ENCODE results near the gene FGD5.
"Not testable (repeated sequence)": the region's sequence is repeated elsewhere in the genome, so short reads cannot be mapped to it uniquely, and the experiment has no call there.

Gene FGD5

DNA sequence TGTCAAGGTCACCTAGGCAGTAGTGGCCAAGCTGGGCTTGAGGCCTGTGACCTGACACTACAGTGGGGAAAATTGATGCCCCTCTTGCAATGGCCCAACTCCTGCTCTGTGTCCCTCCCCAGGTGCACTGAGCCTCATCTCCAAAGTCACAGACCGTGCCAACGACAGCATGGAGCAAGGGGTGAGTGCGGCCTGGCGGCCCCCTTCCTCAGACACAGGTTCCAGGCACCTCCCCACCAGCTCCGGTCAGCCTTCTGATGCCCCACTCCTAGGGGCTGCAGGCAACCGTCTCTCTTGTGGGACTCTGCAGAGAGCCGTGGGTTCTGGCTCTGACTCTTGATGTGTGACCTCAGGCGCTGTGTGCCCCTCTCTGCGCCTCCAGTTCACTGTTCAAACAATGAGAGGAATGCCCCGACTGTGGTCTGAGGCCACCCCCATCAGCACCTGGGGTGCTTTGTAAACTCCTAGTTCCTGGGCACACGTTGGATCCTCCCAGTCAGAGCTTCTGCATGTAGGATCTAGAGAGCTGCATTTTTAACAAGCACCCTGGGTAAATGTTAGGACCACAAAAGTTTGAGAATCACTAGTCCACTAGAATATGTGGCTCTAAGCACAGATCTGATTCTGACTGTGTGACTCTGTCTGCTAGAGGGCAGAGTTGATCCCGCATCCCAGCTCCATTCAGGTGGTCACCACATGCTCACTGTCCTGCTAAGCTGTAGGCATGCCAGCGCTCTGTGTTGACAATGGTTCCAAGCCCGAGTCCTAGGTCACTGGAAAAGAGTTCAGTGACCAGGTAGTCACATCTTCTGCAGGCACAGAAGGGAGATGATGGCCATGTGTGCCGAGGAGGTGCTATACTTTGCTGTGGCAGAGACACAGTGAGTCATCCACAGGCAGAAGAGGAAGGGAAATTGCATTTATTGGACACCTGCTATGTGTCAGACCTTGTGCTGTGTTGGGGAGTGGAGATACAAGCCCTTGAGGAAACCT, 82.4 kb downstream of the FGD5 start:
- no peak for DNase-seq (ENCODE audit: low read depth in 2 of 3, low spot score in 2 of 3)

GRCh38 chr3:14902719-14903118, 84.0 kb downstream of the FGD5 start:
- no peak for DNase-seq (ENCODE audit: low read depth in 2 of 3, low spot score in 2 of 3)

DNA sequence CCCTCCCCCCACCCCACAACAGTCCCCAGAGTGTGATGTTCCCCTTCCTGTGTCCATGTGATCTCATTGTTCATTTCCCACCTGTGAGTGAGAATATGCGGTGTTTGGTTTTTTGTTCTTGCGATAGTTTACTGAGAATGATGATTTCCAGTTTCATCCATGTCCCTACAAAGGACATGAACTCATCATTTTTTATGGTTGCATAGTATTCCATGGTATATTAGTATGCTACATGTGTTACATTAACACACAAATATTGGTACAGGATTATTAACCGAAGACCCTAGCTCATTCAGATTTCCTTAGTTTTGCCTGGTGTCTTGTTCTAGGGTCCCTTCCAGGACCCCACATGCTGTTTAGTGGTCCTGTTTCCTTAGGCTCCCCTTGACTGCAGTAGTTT, 84.7 kb downstream of the FGD5 start:
- not testable (repeated sequence) for DNase-seq (ENCODE audit: low read depth in 2 of 3, low spot score in 2 of 3)

GRCh38 chr3:14905055-14905657, 86.4 kb downstream of the FGD5 start:
- no peak for DNase-seq (ENCODE audit: low read depth in 2 of 3, low spot score in 2 of 3)

DNA sequence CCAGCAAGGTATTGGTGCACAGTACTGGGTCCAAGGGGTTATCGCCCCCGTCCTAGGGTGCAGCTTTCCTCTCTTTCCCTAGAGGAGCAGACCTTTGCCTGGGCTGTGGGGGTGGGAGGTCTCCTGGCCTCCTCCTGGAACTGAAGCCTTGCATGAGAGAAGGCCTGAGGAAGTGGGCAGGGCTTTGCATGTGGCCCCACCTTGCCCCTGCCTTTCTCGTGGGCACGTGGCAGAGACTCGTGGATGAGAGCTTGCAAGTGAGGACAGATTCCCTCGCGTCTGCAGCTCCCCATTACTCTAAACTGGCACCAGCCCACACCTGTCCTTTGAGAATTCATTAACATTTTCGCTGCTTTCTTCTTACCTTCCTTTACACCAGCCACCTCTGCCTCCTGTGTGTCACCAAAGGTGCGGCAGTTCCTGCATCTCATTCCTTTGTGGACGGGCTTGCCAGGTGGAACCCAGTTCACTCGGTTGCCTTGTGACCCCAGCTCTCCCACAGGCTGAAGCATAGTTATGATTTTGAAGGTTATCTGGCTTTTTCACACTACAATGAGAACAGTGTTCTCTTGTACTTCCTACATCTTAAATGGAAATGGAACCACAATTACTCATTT, 87.7 kb downstream of the FGD5 start:
- no peak for DNase-seq (ENCODE audit: low read depth in 2 of 3, low spot score in 2 of 3)

DNA sequence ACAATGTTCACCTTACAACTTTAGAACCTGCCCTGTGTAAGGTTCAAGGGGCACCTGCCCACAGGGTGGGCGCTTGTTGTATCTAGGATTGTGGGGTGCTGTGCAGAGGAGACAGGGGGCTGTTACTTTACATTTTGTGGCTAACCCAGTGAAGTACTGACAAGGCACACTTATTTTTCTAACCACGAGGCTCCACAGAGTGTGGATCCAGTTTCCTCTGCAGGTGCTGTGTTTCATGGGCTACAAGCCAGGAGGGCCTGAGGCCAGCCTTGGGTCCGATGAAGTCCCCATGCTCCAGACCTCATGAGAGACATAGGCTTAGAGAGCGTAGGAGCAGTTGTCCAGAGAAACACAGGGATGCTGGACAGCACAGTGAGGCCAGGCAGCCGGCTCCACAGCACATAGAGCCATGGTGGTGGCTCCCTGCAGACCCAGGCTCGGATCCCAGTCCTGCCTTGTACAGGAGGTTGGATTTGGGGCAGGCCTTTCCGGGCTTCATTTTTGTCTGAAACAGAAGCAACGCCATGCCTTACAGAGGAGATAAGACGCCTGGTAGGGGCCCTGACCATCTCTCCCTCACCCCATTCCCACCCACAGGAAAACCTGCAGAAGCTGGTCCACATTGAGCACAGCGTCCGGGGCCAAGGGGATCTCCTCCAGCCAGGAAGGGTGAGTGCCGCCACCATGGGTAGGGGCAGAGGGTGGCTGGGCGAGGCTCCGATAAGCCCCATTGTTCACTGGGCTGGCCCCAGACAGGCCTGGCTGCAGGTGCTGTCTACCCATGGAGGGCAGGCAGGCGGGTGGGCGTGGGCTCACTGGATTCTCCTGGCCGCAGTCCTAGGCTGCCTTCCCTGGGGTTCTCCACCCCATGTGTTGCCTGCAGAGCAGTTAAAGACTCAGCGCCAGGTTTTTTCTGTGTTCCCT, 88.5 kb downstream of the FGD5 start:
- no peak for DNase-seq (ENCODE audit: low read depth in 2 of 3, low spot score in 2 of 3)

DNA sequence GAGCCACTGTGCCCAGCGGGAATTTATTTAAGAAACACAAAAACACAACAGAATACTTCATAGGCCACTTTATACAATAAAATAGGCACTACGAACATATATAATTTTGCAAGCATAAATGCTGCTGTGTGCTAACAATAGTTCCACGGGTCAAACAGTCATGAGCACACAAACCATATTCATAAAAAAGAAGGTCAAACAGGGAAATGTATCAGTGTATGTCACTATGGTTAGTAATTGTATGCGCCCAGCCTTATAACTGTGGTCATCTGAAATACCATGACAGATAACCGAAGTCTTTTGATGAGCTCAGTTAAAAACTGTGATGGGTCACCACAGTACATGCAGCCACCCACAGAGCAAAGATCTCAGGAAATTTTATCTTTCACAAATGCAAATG, 90.5 kb downstream of the FGD5 start:
- DNase-seq (ENCODE audit: low read depth in 2 of 3, low spot score in 2 of 3): no peak

GRCh38 chr3:14911651-14912050, 92.9 kb downstream of the FGD5 start:
- no peak for DNase-seq (ENCODE audit: low read depth in 2 of 3, low spot score in 2 of 3)

DNA sequence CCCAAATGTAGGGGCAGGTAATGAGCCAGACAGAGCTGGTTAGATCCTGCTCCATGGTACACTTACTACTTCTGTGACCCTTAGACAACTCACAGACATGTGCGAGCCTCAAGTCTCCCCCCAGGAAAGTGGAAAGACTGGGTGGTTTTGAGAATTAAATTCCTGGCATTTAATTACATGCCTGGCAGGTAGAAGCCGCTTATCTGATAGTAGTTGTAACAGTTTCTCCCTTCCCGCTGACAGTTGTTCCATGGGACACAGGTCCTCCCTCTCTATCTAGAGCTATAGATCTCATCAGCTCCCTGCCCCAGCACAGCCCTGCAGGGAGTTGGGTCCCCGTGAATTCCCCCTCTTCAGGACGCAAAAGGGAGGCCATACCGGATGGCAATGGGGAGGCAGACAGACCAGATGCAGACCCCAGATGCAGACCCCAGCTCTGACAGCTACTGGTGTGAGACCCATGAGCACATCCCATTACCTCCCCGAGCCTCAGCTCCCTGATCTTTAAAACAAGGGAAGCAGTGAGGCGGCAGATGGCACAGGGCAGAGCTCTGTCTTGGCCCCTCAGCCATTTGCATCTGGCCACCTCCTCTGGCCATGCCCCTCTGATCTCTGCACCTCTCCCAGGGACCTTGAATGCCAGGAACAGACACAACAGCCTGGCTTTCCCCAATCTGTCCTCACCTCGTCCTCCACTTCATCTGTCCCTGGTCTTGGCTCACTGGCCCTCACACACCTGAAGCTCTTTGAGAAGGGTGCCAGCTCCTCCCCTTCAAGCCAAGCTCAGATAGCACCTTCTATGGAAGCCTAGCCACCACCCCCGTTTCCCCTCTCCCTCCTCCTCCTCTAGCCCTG, 94.5 kb downstream of the FGD5 start:
- DNase-seq (ENCODE audit: low read depth in 2 of 3, low spot score in 2 of 3): no peak

GRCh38 chr3:14913926-14914778, 95.4 kb downstream of the FGD5 start:
- no peak for DNase-seq (ENCODE audit: low read depth in 2 of 3, low spot score in 2 of 3)

DNA sequence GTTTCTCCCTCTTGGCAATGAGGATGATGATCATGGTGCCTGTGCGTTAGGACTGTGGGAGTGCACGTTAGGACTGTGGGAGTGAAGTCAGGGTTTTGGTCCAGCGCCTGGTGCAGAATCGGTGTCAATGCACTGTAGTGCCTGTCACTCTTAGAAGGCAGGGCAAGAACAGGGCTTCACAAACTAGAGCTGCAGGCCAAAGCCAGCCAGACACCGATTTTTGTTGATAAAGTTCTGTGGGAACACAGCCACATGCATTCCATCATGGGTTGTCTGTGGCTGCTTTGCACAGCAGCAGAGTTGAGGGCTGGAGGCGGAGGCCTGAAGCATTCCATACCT, 96.0 kb downstream of the FGD5 start:
- DNase-seq (ENCODE audit: low read depth in 2 of 3, low spot score in 2 of 3): no peak

- no peak for DNase-seq (ENCODE audit: low read depth in 2 of 3, low spot score in 2 of 3)
Observed at GRCh38 chr3:14915636-14916222, 97.0 kb downstream of the FGD5 start.

- no peak for DNase-seq (ENCODE audit: low read depth in 2 of 3, low spot score in 2 of 3)
Observed at GRCh38 chr3:14918356-14918860, 99.6 kb downstream of the FGD5 start.

- DNase-seq (ENCODE audit: low read depth in 2 of 3, low spot score in 2 of 3): no peak
Observed at GRCh38 chr3:14920536-14920935, 101.8 kb downstream of the FGD5 start.

GRCh38 chr3:14921034-14921616, 102.4 kb downstream of the FGD5 start:
- peak; percentile 44 to 70 (median 64) for DNase-seq (ENCODE audit: low read depth in 2 of 3, low spot score in 2 of 3)

DNA sequence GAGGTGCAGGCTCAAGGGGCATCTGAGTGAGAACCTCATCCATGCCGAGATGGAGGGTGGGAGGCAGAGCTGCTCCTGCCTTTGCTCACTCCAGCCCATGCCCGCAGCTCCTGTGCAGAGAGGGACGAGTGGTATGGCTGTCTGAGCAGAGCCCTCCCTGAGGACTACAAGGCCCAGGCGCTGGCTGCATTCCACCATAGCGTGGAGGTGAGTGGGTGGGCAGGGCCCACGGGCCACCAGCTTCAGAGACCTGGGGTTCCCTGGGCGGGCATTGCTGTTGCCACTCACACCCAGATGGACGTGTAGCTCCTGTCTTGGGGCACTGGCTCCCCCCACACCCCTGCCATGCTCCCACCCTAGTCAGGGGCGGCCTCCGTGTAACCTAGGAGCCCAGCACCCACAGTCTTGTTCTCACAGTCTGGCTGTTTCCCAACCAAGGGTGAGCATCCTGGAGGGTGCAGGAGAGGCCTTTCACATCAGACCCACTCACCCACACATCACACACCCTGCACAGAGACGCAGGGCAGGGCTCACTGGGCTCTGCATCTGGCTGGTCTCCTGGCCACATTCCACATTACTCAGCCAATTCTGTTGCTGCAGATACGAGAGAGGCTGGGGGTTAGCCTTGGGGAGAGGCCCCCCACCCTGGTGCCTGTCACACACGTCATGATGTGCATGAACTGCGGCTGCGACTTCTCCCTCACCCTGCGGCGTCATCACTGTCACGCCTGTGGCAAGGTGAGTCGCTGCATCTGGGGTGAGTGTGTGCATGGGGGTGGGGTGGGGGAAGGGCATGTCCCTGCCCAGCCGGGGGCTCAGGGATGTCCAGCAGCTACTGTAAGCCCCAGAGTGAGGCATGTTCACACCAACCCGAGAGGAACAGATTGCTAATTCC, 103.3 kb downstream of the FGD5 start:
- no peak for DNase-seq (ENCODE audit: low read depth in 2 of 3, low spot score in 2 of 3)

DNA sequence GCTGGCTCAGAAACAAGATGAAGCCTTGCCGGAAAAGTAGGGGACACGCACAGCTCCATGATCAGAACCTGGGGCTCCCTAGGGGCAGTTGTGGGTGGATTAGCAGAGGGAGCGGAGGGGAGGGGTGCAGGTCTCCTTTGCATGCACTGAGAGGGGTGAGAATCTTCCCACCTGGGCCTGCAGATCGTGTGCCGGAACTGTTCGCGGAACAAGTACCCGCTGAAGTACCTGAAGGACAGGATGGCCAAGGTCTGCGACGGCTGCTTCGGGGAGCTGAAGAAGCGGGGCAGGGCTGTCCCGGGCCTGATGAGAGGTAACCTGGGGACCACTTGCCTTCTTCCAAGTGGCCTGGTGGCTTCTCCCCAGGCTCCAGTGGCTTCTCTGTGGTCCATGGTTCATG, 104.1 kb downstream of the FGD5 start:
- DNase-seq (ENCODE audit: low read depth in 2 of 3, low spot score in 2 of 3): no peak

Data from activated CD8-positive, alpha-beta memory T cell treated with anti-CD3 and anti-CD28 coated beads for 48 hours (primary cell).